Keratinocyte (primary cell): ENCODE results near the gene TEX22.

Source experiments
- CTCF ChIP-seq, 3 experiments: IDR thresholded peaks in 1 of 3; conservative IDR thresholded peaks in 1 of 3; optimal IDR thresholded peaks in 1 of 3; 2 replicates in 2 of 3; 3 replicates in 1 of 3; pipeline versions ENCODE3 to v1.5.1; 2011; ENCODE audit warnings: low read length in 3 of 3, mild to moderate bottlenecking in 3 of 3, moderate library complexity in 2 of 3, control low read depth in 1 of 3, inconsistent platforms in 1 of 3; ENCODE audit not compliant: insufficient read depth in 2 of 3; ENCODE audit errors: extremely low read depth in 1 of 3
- EZH2 ChIP-seq: IDR thresholded peaks from one replicate; pipeline ENCODE4 v1.6.1; 2012; ENCODE audit warnings: inconsistent platforms, mild to moderate bottlenecking, low read length, moderate library complexity

- TF ChIP-seq CTCF (optimal IDR thresholded peaks at IDR 0.05 in 1 of 3, IDR thresholded peaks at IDR 0.05 in 1 of 3, conservative IDR thresholded peaks at IDR 0.05 in 1 of 3; ENCODE audit: extremely low read depth in 1 of 3, insufficient read depth in 2 of 3, low read length in 3 of 3) = no peak
- TF ChIP-seq EZH2 = no peak
Measured at GRCh38 chr14:105422695-105423487, 24.6 kb downstream of the TEX22 start.
